ENCODE measurements around the gene PPP2R5E.

PPP2R5E gene

DNA sequence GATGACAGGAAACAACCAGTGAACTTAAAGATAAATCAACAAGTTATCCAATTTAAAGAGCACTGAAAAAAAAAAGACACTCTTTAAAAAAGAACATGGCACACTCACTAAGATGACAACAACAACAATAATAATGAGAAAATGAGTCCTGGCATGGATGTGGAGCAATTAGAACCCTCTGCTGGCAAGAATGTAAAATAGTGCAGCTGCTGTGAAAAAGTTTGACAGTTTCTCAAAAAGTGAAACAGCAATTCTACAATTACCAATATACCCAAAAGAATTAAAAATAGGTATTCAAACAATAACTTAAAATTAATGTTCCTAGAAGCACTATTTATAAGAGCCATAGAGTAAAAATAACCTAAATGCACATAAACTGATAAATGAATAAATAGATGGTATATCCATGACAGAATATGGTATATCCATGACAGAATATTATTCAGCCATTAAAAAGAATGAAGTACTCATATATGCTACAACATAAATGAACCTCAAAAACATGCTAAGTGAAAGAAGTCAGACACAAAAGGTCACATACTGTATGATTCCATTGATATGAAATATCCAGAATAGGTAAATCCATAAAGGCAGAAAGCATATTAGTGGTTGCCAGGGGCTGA lies 175.3 kb downstream of the PPP2R5E start:
- DNase-seq: no peak

DNA sequence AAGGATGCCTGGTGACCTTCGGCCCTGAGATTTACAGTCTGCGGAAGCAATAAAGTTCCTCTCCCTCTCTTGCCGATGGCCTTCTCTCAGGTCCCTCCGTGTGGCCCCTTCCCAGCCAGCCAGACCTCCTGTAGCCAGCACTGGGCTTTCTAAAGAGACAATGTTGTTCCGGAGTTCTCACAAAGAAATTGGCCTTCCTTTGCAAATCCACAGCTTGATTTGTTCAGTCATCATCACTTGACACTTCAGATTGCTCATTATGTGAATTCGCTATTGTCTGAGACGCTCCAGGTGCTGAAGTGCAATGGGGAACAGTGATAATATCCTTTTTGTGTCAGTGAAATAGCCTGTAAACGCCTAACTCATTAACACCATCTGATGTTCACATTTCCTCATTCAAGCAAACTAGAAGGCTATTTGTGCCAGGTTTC lies 180.8 kb downstream of the PPP2R5E start:
- DNase-seq: no peak

DNA sequence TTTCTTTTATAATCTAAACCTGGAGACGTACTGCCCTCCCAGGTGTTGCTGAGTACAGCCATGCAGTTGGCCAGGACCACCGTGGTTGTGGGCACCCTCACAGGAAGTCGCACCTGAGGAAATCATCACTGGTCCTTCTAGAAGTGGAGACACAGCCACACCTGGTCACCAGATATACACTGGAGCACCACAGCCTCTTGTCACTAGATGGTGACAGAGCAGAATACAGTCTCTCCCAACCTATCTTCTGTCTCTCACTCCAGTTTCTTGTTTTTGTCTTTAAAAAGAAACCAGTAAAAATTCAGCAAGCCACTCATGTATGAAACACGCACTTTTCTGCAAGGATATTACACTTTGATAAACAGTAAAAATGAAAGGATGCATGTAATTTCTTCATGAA lies 181.4 kb downstream of the PPP2R5E start:
- DNase-seq: no peak

DNA sequence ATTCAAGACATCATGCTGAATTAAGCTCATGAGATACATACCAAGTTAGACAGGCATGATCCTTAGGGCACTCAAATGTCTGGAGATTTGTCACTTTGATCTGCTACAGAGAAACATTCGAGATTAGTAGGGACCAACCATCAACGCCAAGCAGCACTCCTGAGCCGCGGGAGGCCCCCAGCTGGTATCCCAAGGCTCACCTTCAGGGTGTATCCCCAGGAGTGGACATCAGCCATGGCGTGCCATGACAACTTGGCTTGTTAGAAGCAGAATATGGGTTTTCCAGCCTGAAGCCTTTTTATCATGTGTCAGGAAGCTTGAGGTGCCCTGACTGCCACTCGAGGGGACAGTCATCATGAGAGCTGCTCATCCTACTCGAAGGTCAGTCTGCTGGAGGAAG lies 185.3 kb downstream of the PPP2R5E start:
- DNase-seq: no peak

DNA sequence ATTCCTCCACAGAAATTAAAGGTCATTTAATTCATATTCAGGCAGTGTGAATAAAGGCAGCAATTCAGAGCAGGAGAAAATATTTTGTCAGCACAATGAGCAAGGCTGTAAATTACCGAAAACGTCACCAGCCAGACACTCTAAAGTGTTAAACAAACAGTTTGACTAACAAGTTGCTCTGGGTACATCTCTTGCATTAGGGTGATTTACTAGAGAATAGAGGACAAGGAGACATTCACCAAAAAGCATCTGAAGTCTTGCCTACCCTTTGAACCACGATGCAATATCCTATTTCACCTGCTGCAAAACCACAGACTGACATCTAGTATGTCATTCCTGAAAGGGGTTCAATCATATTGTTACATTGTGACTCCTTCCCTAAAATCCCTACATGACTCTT lies 197.4 kb downstream of the PPP2R5E start:
- DNase-seq: no peak

DNA sequence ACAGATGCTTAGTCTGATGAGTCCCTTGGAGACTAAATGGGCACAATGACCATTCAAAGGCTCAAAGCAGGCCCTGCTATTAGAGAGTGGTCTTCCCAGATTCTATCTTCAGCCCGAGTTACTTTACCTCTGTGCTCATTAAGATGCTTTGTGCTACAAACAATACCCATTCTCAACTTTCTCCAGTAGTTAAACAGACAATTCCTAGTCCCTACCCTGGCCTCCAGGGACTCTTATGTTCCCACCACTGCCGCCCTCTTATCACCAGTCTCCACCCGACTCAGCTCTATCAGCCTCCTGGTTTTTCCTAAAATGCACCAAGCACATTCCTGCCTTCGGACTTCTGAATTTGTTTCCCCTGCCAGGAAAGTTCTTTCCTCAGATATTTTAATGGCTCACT lies 198.8 kb downstream of the PPP2R5E start:
- no peak for DNase-seq

DNA sequence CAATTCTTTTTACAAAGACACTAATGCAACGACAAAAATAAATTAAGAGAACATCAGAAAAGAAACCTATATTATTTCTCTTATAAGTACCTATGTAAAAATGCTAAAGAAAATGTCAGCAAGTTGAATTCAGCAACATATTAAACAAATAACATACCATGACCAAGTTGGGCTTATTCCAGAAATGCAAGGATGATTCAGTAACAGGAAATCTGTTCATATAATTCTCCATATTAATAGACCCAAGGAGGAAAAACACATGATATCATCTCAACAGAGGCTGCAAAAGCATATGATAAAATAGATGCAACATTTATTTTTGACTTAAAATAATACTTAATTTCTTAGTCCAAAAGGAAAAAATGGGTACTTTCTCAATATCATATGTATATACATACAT lies 199.3 kb downstream of the PPP2R5E start:
- DNase-seq: no peak

DNA sequence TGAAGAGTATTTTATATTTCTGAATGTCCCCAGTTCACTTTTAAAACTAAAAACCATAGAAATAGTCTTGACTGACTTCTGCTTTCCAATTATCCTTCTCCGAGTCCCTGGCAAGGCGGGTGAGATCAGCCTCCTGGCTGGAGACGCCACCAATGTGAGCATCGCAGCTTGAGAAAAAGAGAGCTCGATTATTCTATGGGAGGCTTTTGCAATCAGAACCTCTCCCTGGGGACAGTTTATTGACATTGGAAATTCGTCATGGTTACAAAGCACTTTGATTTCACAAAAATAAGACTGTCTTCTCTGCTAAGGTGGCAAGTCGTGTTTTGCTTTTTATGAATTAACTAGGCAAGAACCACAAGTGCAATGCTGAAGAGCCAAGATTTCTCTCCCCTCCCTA lies 200.8 kb downstream of the PPP2R5E start:
- no peak for DNase-seq

DNA sequence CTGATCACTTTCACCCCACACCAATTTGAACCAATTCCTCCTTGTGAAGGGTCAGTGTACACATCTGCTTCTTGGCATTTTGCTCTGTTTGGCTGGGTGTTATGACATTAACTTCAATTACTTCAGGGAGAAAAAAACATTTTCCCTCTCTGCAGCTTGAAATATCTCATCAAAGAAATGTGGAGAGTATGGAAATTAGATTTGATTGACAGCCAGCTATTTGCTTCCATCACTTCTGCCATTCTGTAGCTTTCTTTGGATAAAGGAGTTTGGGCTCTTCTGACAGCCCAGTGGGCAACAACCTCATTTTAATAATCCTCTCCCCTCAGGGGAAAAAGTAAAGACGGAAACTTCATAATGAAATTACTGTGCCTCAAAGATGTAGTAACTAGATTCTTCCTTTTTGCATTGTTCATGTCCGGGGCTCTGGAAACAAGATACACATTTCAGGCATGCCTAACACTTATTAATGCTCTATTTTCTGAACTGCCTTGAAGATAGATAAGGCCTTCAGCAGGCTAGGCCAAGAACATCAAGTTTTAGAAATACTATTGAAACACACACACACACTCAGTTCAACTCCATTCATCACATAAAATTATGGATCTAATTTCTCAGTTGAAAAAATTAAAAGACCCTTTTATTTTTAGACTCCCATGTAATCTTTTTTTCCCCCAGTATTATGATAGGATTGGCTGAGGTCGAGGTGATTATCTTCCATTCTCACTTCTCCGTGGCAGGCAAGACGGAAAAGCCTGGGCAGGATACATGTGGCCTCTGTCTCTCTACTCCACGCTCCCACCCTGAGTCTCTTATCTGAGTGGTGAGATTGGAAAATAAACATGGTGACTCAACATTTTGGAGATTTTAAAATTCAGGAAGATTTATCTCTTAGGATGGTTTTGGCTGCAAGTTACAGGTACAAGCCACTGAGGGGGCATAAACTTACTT lies 214.1 kb downstream of the PPP2R5E start:
- no peak for DNase-seq

DNA sequence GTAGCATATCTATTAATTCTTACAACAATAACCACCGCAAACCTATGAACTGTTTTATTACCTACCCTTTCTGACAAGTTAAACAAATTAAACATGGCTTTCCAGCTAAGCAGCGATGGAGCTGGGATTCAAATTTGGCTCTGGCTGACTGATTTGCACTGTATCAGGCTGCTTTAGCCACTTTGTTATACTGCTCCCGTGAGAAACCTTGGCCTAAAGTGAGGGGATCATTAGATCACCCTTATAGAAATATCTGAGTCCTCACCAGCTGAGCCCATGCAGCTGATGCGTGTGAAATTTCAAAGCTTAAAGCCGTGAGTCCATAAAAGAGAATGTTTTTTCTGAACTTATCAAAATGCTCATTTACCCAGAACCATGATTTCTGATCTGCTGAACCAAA lies 216.3 kb downstream of the PPP2R5E start:
- DNase-seq: no peak

DNA sequence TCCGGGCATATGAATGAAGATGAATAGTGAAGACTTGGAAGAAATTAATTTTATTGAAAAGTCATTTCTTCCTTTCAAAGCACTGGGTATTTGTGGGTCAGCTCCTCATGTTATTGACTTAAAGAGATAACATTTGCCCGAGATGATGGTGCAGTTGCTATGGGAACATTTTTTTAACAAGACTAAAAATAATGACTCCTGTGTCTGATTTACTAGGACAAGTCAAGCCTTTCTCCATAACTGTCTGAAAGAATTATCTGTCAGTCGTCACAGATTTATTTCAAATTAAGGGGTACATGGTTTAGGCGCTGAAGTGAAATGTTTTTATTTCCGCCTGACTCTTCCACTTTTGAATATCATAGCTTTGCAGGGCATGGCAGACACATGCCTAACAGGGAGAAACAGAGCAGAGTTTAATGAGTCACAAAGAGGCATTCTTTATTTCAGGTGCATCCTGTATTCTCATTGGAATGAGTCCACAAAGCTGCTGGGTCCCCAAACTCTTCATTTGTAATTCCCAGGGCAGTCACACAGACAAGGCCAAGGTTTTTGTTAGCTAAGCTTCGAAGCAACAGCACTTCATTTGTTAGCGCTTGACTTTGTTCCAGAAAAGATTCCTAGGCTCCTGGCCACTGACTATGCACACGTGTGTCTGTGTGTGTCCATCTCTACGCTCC lies 220.1 kb downstream of the PPP2R5E start:
- no peak for DNase-seq

DNA sequence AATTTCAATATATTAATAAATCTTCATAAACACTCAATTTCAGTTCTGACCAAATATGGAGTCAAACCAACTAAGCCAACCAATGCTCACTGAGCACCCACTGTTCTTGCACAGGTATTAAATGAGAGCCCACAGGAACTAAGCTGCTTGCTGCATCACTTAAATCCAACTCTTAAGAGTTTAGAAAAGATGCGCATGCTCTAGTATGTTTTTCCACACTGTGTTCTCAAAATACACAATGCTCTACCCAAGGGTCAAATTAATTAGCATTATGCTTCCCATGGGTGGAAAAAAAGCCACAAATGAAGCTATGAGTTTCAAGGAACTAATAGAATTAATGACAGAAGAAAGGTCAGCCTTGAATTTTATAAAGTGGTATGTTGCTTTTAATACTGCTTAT lies 220.7 kb downstream of the PPP2R5E start:
- no peak for DNase-seq

All from NCI-H524 (cell line).